Mammary epithelial cell (primary cell): ENCODE measurements around the gene AMIGO1.

Experiments
- EZH2 ChIP-seq: IDR thresholded peaks from 2 replicates; pipeline ENCODE4 v1.6.1; 2012; ENCODE audit warnings: low read length, inconsistent platforms, borderline replicate concordance
- TF ChIP-seq, protein P1 (sequence below), 2 donors: IDR thresholded peaks in 1 of 2; conservative IDR thresholded peaks in 1 of 2; 2 replicates each; pipeline ENCODE4 v1.5.1; 2011 to 2012; ENCODE audit warnings: inconsistent platforms in 2 of 2, low read length in 2 of 2, mild to moderate bottlenecking in 2 of 2, control low read depth in 1 of 2, low read depth in 1 of 2; ENCODE audit not compliant: insufficient read depth in 1 of 2; ENCODE audit errors: extremely low read depth in 1 of 2

DNA sequence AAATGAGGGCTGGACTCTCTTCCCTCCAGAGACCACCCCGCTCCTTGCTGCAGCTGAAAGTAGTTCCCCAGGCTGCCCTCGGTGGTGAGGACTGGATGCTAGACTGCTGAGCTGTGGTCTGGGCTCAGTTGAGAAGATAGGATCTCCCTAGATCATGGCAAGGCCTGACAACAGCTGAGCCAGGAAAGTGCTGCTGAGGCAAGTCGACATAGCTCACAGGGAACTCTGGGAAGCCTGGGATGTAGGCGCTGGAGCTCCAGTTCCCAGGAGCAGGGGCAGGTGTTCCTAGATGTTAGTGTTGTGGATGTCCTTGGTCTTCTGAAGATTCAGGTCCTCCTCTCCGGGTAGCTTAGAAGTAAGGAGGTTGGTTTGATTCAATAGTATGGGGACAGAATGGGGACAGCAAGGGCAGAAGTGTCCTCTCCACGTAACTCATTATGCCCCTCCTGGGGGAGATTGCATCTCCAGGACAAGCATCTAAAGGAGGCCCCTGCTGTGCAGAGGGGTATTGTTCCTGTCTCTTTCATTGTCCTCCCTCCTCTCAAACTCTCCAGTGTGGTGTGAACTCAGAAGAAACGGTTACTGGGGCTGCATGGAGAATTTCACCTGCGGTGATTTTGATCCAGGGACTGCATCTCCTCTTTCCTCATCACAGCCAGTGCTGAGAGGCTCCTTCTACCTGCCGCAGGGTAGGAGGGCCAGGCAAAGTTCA is 11.9 kb downstream of the AMIGO1 start:
- TF ChIP-seq, protein P1, sequence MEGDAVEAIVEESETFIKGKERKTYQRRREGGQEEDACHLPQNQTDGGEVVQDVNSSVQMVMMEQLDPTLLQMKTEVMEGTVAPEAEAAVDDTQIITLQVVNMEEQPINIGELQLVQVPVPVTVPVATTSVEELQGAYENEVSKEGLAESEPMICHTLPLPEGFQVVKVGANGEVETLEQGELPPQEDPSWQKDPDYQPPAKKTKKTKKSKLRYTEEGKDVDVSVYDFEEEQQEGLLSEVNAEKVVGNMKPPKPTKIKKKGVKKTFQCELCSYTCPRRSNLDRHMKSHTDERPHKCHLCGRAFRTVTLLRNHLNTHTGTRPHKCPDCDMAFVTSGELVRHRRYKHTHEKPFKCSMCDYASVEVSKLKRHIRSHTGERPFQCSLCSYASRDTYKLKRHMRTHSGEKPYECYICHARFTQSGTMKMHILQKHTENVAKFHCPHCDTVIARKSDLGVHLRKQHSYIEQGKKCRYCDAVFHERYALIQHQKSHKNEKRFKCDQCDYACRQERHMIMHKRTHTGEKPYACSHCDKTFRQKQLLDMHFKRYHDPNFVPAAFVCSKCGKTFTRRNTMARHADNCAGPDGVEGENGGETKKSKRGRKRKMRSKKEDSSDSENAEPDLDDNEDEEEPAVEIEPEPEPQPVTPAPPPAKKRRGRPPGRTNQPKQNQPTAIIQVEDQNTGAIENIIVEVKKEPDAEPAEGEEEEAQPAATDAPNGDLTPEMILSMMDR (conservative IDR thresholded peaks at IDR 0.05 in 1 of 2, IDR thresholded peaks at IDR 0.05 in 1 of 2; ENCODE audit: extremely low read depth in 1 of 2, insufficient read depth in 1 of 2, low read depth in 1 of 2, low read length in 2 of 2) = no peak
- no peak for TF ChIP-seq EZH2
